HG02840 (cell line): ENCODE results near the gene LIPE.

Experiments
- ATAC-seq: cut with Tn5 transposase; IDR thresholded peaks from one replicate; pipeline ENCODE4 v1.9.1; 2021; ENCODE audit warnings: mild to moderate bottlenecking, moderate library complexity, moderate number of reproducible peaks; ENCODE audit not compliant: unreplicated experiment, low FRiP score

LIPE gene

GRCh38 chr19:42421101-42421500, 6.1 kb downstream of the LIPE start:
- ATAC-seq = no peak

- no peak for ATAC-seq
Observed at GRCh38 chr19:42420055-42420544, 7.1 kb downstream of the LIPE start.

GRCh38 chr19:42419309-42419708, 7.9 kb downstream of the LIPE start:
- no peak for ATAC-seq

GRCh38 chr19:42412661-42413076, 14.5 kb downstream of the LIPE start:
- ATAC-seq = no peak

- no peak for ATAC-seq
Observed at GRCh38 chr19:42412227-42412626, 15.0 kb downstream of the LIPE start.

GRCh38 chr19:42411581-42412178, 15.5 kb downstream of the LIPE start:
- no peak for ATAC-seq

- ATAC-seq = no peak
Observed at GRCh38 chr19:42410371-42410770, 16.8 kb downstream of the LIPE start.

- ATAC-seq = no peak
Observed at GRCh38 chr19:42409477-42409876, 17.7 kb downstream of the LIPE start.

- ATAC-seq = no peak
Observed at GRCh38 chr19:42407816-42408175, 19.4 kb downstream of the LIPE start.

- ATAC-seq = no peak
Observed at GRCh38 chr19:42407085-42407815, 19.9 kb downstream of the LIPE start.

GRCh38 chr19:42406111-42406510, 21.1 kb downstream of the LIPE start:
- ATAC-seq = no peak

GRCh38 chr19:42403586-42403985, 23.6 kb downstream of the LIPE start:
- ATAC-seq = no peak

GRCh38 chr19:42402376-42403116, 24.6 kb downstream of the LIPE start:
- ATAC-seq = no peak

GRCh38 chr19:42401365-42402303, 25.6 kb downstream of the LIPE start:
- no peak for ATAC-seq

GRCh38 chr19:42400404-42400803, 26.8 kb downstream of the LIPE start:
- ATAC-seq = no peak

GRCh38 chr19:42397263-42398166, 29.7 kb downstream of the LIPE start:
- ATAC-seq = no peak

GRCh38 chr19:42396381-42397262, 30.6 kb downstream of the LIPE start:
- peak; percentile 96 for ATAC-seq

- no peak for ATAC-seq
Observed at GRCh38 chr19:42394751-42395150, 32.4 kb downstream of the LIPE start.
